GM19238 (cell line): ENCODE data around the gene CNOT4.
"Not testable (repeated sequence)": the region's sequence is repeated elsewhere in the genome, so short reads cannot be mapped to it uniquely, and the experiment has no call there.

ENCODE experiments used
- DNase-seq: peaks from one replicate; pipeline ENCODE4 v3.0.0; 2011; ENCODE audit warnings: low spot score; ENCODE audit not compliant: insufficient read length

CNOT4 gene

DNA sequence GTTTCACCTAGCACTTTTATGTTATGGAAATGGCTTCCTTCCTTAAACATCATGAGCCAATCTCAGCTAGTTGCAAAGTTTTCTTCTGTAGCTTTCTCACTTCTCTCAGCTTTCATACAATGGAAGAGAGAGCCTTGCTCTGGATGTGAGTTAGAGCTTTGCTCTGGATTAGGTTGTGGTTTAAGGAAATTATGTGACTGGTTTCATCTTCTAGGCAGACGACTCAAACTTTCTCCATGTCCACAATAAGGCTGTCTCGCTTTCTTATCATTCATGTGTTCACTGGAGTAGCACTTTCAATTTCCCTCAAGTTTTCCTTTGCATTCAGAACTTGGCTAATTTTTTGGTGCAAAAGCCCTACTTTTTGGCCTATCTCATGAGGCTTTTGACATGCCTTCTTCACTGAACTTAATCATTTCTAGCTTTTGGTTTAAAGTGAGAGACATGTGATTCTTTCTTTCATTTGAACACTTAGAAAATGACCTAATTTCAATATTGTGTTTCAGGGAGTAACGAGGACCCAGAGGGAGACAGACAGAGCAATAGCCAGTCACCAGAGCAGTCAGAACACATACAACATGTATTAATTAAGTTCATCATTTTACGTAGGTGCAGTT lies 49.8 kb downstream of the CNOT4 start:
- no peak for DNase-seq

- DNase-seq = no peak
These were observed 50.8 kb downstream of the CNOT4 start for GRCh38 chr7:135459076-135459475.

GRCh38 chr7:135454060-135454459 lies 55.8 kb downstream of the CNOT4 start:
- no peak for DNase-seq

DNA sequence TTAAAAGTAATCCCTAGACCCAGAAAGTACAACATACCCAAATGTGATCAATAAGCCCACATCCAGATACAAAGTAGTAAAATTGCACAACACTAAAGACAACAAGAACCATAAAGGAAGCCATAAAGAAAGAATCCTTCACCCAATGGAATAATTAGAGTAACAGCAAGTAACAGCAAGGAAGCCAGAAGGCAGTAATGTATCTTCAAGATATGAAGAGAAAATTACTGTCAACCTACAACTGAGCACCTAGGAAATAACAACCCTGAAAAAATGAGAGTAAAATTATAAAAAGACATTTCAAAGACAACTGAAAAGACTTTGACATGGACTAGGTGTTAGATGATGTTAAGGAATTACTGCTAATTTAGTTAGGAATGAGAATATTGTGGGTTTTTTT lies 60.5 kb downstream of the CNOT4 start:
- no peak for DNase-seq

DNA sequence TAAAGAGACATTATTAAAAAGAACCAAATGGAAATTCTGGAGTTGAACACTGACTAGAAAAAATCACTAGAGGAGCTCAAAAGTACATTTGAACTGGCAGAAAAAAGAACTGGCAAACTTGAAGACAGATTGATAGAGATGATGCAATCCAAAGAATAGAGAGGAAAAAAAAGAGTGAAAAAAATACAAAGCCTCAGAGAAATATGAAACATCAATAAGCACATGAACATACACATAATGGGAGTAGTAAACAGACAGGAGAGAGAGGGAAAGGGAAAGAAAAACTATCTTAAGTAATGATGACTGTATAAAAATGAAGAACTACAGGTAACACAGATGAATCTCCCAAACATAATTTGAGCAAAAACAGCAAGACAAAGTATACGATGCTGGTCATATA lies 61.1 kb downstream of the CNOT4 start:
- DNase-seq = no peak

GRCh38 chr7:135447748-135448147 lies 62.2 kb downstream of the CNOT4 start:
- DNase-seq = no peak

DNA sequence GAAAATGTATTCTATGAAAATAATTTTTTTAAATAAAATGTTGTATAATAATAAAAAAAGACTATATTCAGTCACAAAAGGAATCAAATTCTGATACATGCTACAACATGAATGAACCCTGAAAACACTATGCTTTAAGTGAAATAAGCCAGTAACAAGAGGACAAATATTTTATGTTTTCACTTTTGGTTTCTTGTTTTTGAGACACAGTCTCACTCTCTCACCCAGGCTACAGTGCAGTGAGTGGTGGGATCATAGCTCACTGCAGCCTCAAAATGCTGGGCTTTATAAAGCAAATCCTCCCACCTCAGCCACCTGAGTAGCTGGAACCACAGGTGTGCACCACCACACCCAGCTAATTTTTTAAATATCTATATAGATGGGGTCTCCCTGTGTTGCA lies 64.2 kb downstream of the CNOT4 start:
- no peak for DNase-seq

- not testable (repeated sequence) for DNase-seq
These were observed 64.6 kb downstream of the CNOT4 start for GRCh38 chr7:135445266-135445665.

DNA sequence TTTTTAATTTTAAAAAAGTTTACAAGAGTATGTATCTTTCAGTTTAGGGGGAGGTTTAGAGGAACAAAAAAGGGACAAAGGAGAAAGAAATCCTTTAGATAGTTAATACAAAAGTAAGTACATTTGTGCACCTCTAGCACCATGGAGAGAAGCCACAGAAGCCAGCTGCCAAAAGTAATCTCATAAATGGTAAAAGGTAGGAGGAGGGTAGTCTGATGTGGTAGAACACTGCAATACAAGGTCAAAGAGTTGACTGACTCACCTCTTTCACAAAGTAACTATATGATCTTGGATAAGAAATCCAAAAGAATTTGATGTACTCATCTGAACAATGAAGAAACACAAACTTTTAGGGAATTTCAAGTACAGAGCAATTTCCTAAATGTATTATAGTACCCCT lies 68.1 kb downstream of the CNOT4 start:
- DNase-seq = no peak

DNA sequence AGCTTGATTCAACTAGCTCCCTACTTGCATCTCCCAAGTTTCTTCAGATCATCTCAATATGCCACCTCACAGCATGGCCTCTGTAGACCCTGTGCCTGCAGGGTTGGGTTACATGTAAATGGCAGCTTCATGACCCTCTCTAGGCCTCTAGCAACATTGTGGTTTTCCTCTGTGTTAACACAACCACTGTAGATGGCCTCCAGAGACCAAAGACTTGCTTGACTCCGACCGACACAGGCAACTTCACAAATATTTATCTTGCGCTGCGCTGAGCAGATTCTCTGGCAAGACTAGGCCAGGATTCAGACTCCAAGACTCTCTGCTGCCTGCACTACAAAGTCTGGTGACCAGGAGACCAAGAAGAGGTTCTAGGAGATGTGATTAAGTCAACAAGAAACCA lies 75.9 kb downstream of the CNOT4 start:
- DNase-seq = no peak

- no peak for DNase-seq
These were observed 79.3 kb downstream of the CNOT4 start for GRCh38 chr7:135430626-135431025.

DNA sequence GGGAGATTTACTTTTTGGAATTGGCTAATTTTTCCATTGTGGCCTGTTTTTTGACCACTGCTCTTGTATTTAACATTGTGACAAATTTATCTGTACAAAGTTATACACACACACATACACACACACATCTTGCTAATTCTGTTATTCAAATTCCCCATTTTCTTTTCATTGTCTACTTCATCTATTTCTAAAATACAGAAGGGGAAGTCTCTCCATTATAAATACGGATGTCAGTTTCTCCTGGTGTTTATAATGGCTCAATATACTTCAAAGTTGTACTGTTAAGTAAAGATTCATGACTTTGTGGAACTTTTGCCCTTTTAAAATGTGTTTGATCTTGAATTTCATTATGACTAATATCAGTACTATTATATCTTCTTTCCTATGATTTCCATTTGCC lies 81.0 kb downstream of the CNOT4 start:
- no peak for DNase-seq

- DNase-seq = no peak
These were observed 81.9 kb downstream of the CNOT4 start for GRCh38 chr7:135428011-135428410.

DNA sequence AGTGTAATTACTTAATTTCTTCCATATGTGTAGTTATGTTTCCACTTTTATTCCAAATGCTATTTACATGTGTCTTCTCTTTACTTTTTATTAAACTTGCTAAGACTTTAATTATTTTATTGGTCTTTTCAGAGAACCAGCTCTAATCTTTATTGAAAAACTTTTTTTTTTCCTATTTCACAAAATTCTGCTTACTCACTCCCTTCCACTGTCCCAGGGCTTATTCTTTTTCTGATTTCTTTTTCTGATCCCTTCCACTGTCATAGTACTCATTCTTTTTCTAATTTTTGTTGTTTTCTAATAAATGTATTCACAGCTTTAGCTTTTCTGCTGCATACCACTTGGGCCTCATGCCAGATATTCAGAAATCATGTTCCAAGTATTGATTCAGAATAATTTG lies 82.7 kb downstream of the CNOT4 start:
- DNase-seq = no peak

GRCh38 chr7:135425036-135425435 lies 84.9 kb downstream of the CNOT4 start:
- no peak for DNase-seq

DNA sequence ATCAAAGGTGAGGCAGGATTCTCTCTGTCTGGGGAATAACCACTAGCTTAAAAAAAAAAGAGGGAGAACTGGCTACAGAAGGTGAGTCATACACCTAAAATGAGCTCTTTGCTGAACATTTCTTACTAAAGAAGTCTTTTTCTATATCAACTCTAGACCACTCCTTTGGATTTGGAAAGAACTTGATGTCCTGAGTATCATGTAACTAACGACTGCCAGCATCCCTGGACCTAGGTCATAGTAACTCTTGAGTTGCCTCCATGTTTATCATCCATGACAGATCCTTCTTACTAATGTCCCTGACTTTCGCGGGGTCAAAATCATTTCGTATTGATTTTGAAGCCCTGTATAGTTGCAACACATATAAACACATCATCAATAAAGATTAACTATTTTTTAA lies 89.1 kb downstream of the CNOT4 start:
- no peak for DNase-seq

- DNase-seq = no peak
These were observed 93.5 kb downstream of the CNOT4 start for GRCh38 chr7:135416431-135416830.

DNA sequence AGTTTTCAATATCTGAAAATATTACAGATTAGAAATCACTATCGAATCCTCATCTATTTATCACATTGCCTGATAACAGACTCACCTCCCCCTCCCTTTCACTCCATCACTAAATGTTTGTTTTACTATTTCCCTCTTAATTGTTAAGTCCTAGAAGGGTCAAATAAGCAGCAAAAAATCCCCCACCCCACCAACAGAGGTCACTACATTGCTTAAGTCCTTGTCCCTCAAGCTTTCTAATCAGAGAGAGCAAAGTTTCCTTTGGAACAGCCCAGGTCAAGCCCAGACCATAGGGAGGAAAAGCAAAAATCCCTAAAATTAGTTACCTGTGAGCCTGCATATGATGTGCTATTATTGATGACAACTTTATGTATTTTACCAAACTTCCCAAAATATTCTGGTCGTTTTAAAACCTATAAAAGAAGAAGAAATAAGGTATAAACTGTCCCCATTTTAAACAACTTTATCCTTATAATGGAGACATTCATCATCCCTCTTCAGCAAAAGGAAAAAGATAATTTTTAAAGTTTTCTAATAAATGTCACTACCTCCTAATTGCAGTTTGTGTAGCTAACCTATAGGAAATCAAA lies 95.0 kb downstream of the CNOT4 start:
- DNase-seq = no peak

GRCh38 chr7:135414208-135414607 lies 95.7 kb downstream of the CNOT4 start:
- no peak for DNase-seq

GRCh38 chr7:135411098-135411497 lies 98.8 kb downstream of the CNOT4 start:
- DNase-seq = no peak

GRCh38 chr7:135410543-135410942 lies 99.4 kb downstream of the CNOT4 start:
- no peak for DNase-seq

DNA sequence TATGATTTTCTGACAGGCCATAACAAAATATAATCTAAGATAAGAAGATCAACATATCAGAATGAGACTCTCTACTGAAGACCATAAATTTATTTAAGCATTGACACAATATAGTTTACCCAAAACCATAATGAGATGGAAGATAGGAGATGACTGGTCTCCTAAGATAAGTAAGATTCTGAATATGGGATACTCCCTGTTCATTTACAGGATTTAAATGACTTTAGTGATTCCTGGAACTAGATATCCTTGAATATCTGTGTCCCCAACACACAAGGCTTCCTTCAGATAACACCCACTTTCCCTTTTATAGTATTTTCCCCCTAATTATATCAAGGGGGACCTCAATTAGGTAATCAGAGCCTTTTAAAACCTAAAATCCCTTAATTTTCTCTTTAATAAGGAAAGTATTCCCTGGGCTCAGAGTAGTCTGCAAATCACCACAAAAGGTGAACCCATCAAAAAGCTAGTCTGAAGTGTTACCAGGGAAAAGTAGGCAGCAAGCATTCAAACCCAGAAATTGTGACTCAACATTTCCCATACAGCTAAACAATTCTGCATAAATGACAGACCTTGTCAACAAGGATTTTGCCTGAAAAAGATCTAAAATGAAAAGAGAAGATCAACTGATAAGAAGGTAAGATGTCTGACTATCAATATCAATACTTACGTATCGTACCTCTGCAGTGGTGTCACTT lies 99.9 kb downstream of the CNOT4 start:
- DNase-seq = no peak

- no peak for DNase-seq
These were observed 102.0 kb downstream of the CNOT4 start for GRCh38 chr7:135407884-135408283.
